Measurements from ENCODE around the gene ELANE. TPM values are rescaled to one million over a fixed set of nuclear protein-coding genes. Genes with fewer than 3 reads are reported as not detected.
"Not testable (repeated sequence)": the region's sequence is repeated elsewhere in the genome, so short reads cannot be mapped to it uniquely, and the experiment has no call there.

Gene ELANE
- total RNA-seq, 1 donor from 2014 or later: not detected

GRCh38 chr19:814152-815078 lies 37.7 kb upstream of the ELANE start:
- no peak for DNase-seq

GRCh38 chr19:815079-815774 lies 36.9 kb upstream of the ELANE start:
- DNase-seq: no peak

- no peak for DNase-seq
Measured at GRCh38 chr19:815775-816499, 36.2 kb upstream of the ELANE start.

DNA sequence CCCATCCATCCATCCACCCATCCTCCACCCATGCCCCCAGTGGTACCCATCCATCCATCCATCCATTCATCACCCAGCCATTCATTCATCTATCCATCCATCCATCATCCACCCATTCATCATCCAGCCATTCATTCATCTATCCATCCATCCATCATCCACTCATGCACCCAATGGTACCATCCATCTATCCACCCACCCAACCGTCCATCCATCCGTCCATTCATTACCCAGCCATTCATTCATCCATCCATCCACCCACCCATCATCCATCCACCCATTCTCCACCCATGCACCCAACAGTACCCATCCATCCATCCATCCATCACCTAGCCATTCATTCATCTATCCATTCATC lies 35.6 kb upstream of the ELANE start:
- no peak for DNase-seq

- DNase-seq: not testable (repeated sequence)
Measured at GRCh38 chr19:820212-820611, 31.9 kb upstream of the ELANE start.

DNA sequence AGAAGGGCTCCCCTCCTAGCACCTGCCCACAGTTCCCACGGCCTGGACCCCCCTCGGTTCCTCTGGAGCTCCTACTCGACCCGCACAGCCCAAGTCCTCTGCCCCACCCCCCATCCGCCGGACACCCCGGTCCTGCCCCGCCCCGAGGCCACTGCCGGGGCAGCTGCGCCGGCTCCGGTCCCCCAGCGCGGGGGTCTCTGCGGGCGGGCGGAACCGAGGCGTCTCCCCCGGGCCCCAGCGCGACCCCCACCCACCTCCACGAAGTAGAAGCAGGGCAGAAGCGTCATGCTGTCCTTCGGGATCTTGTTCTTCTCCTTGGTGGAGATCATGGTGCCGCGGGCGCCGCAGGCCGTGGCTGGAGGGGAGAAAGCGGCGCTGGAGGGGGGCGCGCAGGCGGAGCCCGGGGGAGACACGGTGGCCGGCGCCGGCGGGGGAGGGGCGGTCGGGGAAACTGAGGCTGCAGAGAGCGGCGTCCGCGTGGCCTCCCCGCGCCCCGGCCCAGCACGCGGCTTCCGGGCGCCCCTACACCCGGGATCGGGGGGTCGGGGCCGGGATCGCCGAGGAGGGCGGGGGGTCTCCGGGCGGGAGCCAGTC lies 30.8 kb upstream of the ELANE start:
- no peak for DNase-seq

DNA sequence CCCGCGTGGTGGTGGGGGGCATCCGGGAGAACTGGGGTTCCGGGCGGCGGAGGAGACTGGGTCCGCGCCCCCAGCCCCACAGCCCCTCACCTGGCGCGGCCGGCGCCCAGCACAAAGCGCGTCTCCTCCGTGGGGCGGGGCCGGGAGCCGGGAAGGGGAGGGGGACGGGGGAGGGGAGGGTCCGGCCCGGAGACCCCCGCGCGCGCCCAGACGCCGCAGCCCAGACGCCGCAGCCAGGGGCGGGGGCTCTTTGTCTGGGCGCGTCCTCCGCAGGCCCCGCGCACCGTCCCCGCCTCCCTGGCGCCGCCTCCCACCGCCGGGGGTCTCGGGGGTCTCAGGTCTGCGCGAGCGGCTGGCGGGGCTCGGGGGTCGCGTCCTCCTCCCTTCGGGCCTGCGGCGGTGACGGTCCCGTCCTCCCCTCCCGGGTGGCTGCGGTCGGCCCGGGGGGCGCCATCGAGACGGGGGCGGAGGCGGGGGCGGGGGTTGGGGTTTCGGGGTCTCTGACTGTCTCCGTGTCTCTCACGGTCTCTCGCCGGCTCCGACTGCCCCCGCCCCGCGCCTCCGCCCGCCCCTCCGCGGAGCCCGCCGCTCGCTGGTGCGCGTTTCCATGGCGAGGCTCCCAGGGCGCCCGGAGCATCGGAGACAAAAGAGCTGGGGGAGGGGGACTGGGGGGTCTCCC lies 30.1 kb upstream of the ELANE start, which contains the start of gene PLPPR3:
Gene PLPPR3 (minus strand): TSS at position 131 of the 679 bp plus-strand sequence. CDS start 396 bp downstream, outside the sequence.
- DNase-seq: no peak

DNA sequence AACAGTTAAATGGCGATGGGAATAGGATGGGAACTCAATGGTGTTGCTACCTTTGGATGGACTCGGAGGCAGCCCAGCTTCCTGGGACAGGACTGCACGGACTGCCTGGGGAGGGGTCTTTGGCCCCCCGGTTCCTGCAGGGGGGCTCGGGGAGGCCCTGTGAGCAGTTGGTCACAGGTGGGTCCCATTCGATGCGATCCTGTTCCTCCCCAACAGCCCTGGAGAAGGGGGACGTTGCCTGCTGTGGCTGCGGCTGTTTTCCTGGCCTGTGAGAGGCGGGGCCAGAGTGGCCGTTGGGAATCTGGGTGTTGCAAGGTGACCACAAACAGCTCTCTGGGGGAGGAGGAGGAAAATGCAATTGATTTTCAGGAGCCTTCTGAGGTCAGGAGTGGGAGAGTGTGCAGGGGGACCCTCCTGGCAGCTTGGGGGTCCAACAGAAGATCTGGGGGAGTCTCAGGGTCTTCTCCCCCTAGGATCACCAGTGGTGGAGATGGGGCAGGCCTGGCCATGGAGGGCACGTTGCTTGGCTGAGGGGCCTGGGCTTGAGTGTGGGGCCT lies 28.5 kb upstream of the ELANE start:
- no peak for DNase-seq

DNA sequence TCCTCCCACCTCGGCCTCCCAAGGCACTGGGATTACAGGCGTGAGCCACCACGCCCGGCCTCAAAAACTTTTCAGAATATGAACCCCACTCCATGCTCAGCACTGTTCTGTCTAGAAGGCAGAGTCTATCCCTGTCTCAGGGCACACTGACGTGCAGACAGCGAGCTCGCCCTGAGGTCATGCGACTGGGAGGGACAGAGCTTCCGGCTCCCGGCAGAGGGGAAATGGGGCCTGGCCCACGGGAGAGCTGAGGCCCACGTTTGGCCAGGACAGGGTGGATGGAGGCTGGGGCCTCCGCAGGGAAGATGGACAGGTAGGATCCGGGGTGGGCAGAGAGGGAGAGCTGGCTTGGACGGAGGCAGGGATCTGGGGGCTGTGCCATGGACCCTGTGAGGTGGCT lies 27.2 kb upstream of the ELANE start:
- no peak for DNase-seq

- no peak for DNase-seq
Measured at GRCh38 chr19:825897-826644, 26.0 kb upstream of the ELANE start.

GRCh38 chr19:827314-827709 lies 24.8 kb upstream of the ELANE start:
- DNase-seq: no peak

DNA sequence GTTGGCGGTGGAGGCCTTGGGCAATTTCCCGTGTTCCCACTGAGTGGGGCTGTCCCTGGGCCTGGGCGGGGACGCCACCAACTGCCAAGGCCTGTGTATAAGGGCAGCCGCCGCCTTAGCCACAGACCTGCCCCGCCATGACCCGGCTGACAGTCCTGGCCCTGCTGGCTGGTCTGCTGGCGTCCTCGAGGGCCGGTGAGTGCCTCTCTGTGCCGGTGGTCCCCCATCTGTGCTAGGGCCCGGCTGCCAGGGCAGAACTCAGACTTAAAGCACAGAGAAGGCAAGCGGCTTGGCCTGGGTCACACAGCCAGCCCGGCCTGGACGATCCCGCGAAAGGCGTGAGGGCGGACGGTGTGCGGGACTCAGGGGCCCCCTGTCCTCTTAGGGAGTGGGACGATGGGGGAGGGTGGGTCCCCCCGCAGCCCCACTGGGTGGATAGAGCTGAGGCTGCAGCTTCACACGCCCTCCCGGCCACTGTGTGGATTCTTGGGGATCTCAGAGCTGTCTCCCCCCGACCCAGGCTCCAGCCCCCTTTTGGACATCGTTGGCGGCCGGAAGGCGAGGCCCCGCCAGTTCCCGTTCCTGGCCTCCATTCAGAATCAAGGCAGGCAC lies 24.3 kb upstream of the ELANE start, which contains the start of gene AZU1:
Gene AZU1 (plus strand): TSS at position 128 of the 612 bp plus-strand sequence. CDS start 10 bp downstream, at position 138.
- no peak for DNase-seq

DNA sequence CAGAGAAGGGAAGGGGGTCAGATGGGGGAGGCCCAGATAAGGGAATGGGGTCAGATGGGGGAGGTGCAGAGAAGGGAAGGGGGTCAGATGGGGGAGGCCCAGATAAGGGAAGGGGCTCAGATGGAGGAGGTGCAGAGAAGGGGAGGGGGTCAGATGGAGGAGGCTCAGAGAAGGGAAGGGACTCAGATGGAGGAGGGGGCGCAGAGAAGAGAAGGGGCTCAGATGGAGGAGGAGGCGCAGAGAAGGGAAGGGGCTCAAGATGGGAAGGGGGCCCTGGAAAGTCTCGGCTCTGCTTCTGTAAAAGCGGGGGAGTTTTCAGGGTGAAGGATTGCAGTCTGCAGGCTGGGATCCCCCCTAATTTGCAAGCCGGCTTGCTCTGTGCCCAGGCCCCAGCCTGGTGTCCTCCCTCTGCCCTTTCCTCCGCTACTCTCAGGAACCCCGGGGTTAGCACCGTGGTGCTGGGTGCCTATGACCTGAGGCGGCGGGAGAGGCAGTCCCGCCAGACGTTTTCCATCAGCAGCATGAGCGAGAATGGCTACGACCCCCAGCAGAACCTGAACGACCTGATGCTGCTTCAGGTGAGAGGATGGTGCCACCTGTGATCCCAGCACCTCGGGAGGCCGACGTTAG lies 22.9 kb upstream of the ELANE start:
- no peak for DNase-seq

DNA sequence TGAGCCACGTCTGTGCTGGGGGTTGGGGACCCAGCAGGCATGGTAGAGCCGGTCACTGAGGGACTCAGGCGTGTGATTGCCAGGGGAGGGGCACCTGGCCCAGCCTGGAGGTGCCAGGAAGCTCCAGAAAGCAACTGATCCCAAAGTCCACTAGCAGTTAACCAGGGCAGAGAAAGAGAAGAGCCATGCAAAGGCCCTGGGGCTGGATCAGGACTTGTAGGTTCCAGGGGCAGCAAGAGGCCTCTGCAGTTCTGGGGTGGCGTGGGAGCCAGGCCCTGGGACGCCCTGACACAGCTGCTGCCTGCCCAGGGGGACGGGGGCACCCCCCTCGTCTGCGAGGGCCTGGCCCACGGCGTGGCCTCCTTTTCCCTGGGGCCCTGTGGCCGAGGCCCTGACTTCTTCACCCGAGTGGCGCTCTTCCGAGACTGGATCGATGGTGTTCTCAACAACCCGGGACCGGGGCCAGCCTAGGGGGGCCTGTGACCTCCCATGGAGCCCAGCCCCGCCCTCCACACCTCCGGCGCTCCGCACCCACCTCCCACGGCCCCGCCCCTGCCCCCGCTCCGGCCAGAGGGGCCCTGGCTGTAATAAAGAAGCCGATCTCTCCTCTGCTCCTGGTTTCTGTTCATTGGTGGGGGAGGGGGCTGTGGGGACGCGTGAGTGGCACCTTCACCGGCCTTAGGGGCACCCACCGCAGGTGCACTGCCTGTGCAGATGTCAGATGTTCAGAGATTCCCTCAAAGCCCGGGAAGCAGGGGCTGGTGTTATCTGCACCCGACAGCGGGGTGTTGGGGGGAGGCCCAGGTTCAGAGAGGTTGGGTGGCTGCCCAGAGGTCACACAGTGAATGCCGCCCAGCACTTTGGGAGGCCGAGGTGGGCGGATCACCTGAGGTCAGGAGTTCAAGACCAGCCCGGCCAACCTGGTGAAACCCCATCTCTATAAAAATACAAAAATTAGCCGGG lies 20.4 kb upstream of the ELANE start:
- no peak for DNase-seq

GRCh38 chr19:834216-834615 lies 17.9 kb upstream of the ELANE start:
- no peak for DNase-seq

- DNase-seq: no peak
Measured at GRCh38 chr19:835210-835810, 16.8 kb upstream of the ELANE start.

DNA sequence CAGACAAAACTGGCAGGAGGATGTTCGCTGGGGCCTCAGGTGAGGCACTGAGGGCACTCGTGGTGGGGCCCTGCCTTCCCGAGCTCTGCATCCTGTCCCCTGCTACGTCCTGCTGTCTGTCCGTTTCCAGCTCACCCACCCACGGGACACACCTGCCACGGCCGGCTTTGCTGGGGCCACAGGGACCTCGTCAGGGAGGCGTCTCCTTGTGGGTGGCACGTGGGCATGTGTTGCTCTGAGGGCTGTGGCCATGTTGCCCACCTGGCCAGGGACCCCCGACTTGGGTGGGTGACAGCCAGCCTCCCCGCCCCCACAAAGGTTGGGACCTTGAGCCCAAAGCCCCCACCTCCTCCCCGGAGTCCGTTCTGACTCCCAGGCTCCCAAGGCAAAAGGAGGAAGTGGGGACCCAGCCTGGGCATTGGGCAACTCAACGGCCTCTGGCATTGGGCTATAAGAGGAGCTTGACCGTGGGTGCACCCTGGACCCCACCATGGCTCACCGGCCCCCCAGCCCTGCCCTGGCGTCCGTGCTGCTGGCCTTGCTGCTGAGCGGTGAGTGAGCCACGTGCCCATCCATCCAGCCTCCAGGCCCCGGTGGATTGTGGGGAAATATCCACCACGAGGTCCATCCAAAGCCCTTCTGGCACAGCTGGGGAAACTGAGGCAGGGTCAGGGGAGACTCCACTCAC lies 11.4 kb upstream of the ELANE start, which contains the start of gene PRTN3:
Gene PRTN3 (plus strand): TSS at position 481 of the 688 bp plus-strand sequence. CDS start 10 bp downstream, at position 491.
- DNase-seq: no peak

DNA sequence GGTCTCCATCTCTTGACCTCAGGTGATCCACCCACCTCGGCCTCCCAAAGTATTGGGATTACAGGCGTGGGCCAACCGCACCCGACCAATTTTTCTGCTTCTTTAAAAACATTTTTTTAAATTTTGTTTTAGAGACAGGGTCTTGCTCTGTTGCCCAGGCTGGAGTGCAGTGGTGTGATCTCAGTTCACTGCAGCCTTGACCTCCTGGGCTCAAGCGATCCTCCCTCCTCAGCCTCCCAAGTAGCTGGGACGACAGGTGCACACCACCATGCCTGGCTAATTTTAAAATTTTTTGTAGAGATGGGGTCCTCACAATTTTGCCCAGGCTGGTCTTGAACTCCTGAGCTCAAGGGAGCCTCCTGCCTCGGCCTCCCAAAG lies 9.3 kb upstream of the ELANE start:
- not testable (repeated sequence) for DNase-seq
